ENCODE measurements around the gene RASSF4. TPM values are rescaled to one million over a fixed set of nuclear protein-coding genes. Genes with fewer than 3 reads are reported as not detected.
A peak's percentile ranks its signal among the peaks of the same experiment; 100 is the strongest.

The RASSF4 gene, protein sequence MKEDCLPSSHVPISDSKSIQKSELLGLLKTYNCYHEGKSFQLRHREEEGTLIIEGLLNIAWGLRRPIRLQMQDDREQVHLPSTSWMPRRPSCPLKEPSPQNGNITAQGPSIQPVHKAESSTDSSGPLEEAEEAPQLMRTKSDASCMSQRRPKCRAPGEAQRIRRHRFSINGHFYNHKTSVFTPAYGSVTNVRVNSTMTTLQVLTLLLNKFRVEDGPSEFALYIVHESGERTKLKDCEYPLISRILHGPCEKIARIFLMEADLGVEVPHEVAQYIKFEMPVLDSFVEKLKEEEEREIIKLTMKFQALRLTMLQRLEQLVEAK
- polyA plus RNA-seq = 0.20 to 0.54 TPM (median 0.23 TPM) in 3 replicates
- polyA plus RNA-seq (2011; ENCODE audit: low read depth) = 0.11 TPM
- polyA plus RNA-seq (2011; cell fraction: cytosol; rRNA removed) = 0.06 and 0.09 TPM in 2 replicates
- 0.34 and 0.64 TPM in 2 replicates for polyA plus RNA-seq (2011; cell fraction: nucleus; rRNA removed)
- 0.14 TPM in 1 of 2 replicates, not detected in the other for polyA plus RNA-seq (2012; ENCODE audit: low replicate concordance)
- polyA minus RNA-seq = 0.13 to 0.52 TPM (median 0.22 TPM) in 3 replicates
- not detected for polyA minus RNA-seq (2011; cell fraction: cytosol; rRNA and poly(A)+ RNA removed)
- polyA minus RNA-seq (2011; cell fraction: nucleus; rRNA and poly(A)+ RNA removed) = 0.54 TPM in 1 of 2 replicates, not detected in the other

- Histone ChIP-seq H3K9me3 (ENCODE audit: control insufficient read depth, low read depth, low read length) (no peaks in the 10 kb centered on the region), H3K4me3 (ENCODE audit: control insufficient read depth in 2 of 3, extremely low read depth in 1 of 3, insufficient read depth in 2 of 3, low read depth in 1 of 3, low read length in 3 of 3) (peak within 1 kb of the TSS; percentile 72 to 88 (median 85)), H3K36me3 (ENCODE audit: control insufficient read depth in 2 of 2, extremely low read depth in 1 of 2, insufficient read depth in 2 of 2, low read length in 2 of 2) (peaks cover 0 to 2% of the 10 kb centered on the region in 2 experiments), H3K27me3 (ENCODE audit: control insufficient read depth, extremely low read depth, insufficient read depth, low read length) (no peaks in the 10 kb centered on the region), H3K9me1 (ENCODE audit: control insufficient read depth, extremely low read depth, insufficient read depth, low read length) (no peaks in the 10 kb centered on the region), H3K27ac (ENCODE audit: control insufficient read depth, insufficient read depth, low read length) (peak within 1 kb of the TSS; percentile 42), H2AFZ (ENCODE audit: control insufficient read depth, low read length) (peak within 1 kb of the TSS; percentile 77), H4K20me1 (ENCODE audit: control insufficient read depth, extremely low read depth, insufficient read depth, low read length) (no peaks in the 10 kb centered on the region), H3K79me2 (ENCODE audit: control insufficient read depth, insufficient read depth, low read length) (no peaks in the 10 kb centered on the region), H3K4me2 (ENCODE audit: control insufficient read depth, extremely low read depth, insufficient read depth, low read depth, low read length) (peak within 1 kb of the TSS; percentile 99), H3K4me1 (ENCODE audit: control insufficient read depth, extremely low read depth, insufficient read depth, low read length) (peaks cover 14% of the 10 kb centered on the region), H3K9ac (ENCODE audit: control insufficient read depth, extremely low read depth, insufficient read depth, low read length) (peak within 1 kb of the TSS; percentile 81)
- FAIRE-seq (no peak), DNase-seq (ENCODE audit: low read depth, low spot score) (no peak)
- dilution Hi-C loops (cut with MboI; ENCODE audit: extremely low pct_ligation_motif_present, low sequenced_read_pairs) = no loop called here
- TF ChIP-seq EZH2 (IDR thresholded peaks at IDR 0.05; ENCODE audit: low read length) = no peak
- no peak for TF ChIP-seq CTCF (optimal IDR thresholded peaks at IDR 0.05 in 1 of 3, IDR thresholded peaks at IDR 0.05 in 1 of 3, conservative IDR thresholded peaks at IDR 0.05 in 1 of 3; ENCODE audit: extremely low read depth in 1 of 3, insufficient read depth in 2 of 3, low read length in 3 of 3)
Observed at GRCh38 chr10:44959247-44960087, at the start of gene RASSF4. TSS of gene RASSF4 (plus strand) at chr10:44959802. CDS start at chr10:44970203, 10,401 bp downstream.

DNA sequence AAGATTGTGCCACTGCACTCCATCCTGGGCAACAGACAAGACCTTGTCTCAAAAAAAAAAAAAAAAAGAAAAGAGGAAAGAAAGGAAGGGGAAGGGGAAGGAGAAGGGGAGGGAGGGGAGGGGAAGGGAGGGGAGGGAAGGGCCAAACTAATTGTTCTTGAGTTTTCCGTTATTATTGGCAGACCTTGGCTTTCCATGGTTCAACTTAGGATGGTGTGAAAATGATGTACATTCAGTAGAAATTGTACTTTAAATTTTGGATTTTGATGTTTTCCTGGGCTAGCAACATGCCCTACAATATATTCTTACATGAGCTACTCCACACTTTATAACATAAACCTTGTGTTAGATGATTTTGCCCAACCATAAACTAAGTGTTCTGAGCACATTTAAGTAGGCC, 49.7 kb upstream of the RASSF4 start:
- Histone ChIP-seq H4K20me1 (ENCODE audit: control insufficient read depth, extremely low read depth, insufficient read depth, low read length) (no peaks in the 10 kb centered on the region), H3K9me3 (ENCODE audit: control insufficient read depth, low read depth, low read length) (no peaks in the 10 kb centered on the region), H2AFZ (ENCODE audit: control insufficient read depth, low read length) (no peak overlapping the region), H3K27me3 (ENCODE audit: control insufficient read depth, extremely low read depth, insufficient read depth, low read length) (no peaks in the 10 kb centered on the region), H3K4me1 (ENCODE audit: control insufficient read depth, extremely low read depth, insufficient read depth, low read length) (no peaks in the 10 kb centered on the region), H3K36me3 (ENCODE audit: control insufficient read depth in 2 of 2, extremely low read depth in 1 of 2, insufficient read depth in 2 of 2, low read length in 2 of 2) (no peaks in the 10 kb centered on the region), H3K4me3 (ENCODE audit: control insufficient read depth in 2 of 3, extremely low read depth in 1 of 3, insufficient read depth in 2 of 3, low read depth in 1 of 3, low read length in 3 of 3) (no peak overlapping the region), H3K27ac (ENCODE audit: control insufficient read depth, insufficient read depth, low read length) (no peak overlapping the region), H3K4me2 (ENCODE audit: control insufficient read depth, extremely low read depth, insufficient read depth, low read depth, low read length) (no peak overlapping the region), H3K79me2 (ENCODE audit: control insufficient read depth, insufficient read depth, low read length) (no peaks in the 10 kb centered on the region), H3K9me1 (ENCODE audit: control insufficient read depth, extremely low read depth, insufficient read depth, low read length) (no peaks in the 10 kb centered on the region), H3K9ac (ENCODE audit: control insufficient read depth, extremely low read depth, insufficient read depth, low read length) (no peak overlapping the region)
- dilution Hi-C loops (cut with MboI; ENCODE audit: extremely low pct_ligation_motif_present, low sequenced_read_pairs) = no loop called here
- FAIRE-seq (no peak), DNase-seq (ENCODE audit: low read depth, low spot score) (no peak)
- no peak for TF ChIP-seq EZH2 (IDR thresholded peaks at IDR 0.05; ENCODE audit: low read length)
- no peak for TF ChIP-seq CTCF (optimal IDR thresholded peaks at IDR 0.05 in 1 of 3, IDR thresholded peaks at IDR 0.05 in 1 of 3, conservative IDR thresholded peaks at IDR 0.05 in 1 of 3; ENCODE audit: extremely low read depth in 1 of 3, insufficient read depth in 2 of 3, low read length in 3 of 3)
